GM19043 (cell line): ENCODE data around the gene ANKRD2.

Experiments used
- ATAC-seq: cut with Tn5 transposase; IDR thresholded peaks from one replicate; pipeline ENCODE4 v1.9.1; 2021; ENCODE audit warnings: low read depth; ENCODE audit not compliant: unreplicated experiment

ANKRD2 gene

DNA sequence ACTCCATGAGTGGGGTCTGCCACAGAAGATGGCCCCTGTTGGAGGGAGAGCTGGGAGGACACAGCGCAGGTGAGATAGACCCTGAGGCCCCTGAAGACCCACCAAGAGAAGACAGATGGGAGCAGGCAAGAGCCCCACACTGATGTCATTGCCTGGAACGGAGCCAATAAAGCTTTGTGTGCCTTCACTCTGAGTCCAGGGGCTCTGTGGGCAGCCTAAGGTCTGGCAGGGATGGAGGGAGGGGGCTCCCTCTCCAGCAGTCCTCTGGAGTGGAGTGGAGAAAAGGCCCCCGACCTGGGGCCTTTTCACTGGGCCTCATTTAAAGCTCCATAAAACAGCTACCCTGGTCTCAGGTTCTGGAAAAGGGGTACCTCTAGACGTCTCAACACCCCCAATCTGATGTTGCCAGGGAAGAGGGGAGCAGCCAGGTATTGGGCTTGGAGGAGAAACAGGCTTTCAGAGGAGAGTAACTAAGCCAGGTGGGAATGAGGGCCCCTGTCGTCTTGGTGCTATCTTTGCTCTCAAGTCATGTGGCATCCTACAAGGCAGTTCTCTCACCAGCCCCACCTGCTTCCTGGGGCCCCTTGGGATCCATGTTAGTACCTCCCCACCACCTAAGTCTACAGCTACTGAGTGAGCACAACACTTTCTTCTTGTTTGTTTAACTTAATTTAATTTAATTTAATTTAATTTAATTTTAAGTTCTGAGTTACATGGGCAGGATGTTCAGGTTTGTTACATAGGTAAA, 18.3 kb downstream of the ANKRD2 start:
- ATAC-seq = no peak

GRCh38 chr10:97593421-97593820, 20.8 kb downstream of the ANKRD2 start:
- no peak for ATAC-seq

DNA sequence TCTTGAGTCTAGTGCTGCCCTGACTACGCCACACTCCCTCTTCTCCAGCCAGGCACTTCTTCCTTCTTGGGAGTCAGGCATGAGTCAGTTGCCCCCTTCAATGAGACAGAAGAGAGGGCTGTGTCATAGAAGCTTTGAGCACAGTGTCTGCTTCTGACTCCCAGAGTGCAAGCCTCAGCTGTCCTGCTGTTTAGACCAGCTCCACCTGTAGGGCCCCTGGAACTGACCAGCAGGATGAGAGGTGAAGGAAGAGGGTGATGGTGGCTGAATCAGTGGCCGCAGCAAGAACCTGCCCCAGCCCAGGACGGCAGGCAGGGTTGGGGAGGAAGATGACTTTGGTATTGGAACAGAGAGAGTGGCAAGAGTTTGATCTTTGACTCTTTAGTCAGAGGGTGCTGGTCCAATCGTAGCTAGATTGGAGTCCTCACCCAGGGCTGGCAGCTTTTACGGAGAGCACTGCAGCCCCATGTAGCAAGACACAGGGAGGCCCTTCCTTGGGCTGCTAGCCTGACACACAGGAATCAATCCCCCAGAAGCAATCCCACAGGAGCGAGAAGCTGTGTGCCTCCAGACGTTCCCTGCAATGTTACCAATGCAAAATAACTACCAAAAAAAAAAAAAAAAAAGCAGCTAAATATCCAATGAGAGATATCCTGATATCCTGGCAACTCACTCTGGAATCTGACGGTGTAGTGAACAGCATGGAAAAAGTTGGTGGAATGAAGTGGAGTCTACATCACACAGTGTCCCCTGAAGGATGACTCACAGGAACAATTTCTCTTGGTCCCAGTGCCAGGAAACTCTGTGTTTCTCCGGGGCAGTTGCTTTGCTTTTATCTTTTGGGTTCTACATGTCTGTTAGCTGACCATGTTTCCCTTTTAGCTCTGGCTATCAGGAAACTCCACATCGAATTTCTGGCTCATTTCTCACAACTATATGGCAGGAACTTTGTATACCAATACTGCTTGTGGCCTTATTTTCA, 23.8 kb downstream of the ANKRD2 start:
- no peak for ATAC-seq

DNA sequence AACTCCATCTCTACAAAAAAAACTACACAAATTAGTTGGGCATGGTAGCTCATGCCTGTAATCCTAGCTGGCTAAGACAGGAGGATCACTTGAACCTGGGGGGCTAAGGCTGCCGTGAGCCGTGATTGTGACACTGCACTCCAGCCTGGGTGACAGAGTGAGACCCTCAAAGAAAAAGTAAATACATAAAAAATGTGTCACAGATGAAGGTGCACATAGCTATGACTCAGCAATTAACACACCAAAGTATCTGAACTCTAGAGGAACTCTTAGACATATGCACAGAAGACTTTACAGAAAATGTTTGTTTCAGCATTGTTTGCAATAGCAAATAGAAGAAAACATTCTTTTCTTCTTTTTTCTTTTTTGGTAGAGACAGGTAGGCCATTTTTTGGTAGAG, 25.2 kb downstream of the ANKRD2 start:
- no peak for ATAC-seq

DNA sequence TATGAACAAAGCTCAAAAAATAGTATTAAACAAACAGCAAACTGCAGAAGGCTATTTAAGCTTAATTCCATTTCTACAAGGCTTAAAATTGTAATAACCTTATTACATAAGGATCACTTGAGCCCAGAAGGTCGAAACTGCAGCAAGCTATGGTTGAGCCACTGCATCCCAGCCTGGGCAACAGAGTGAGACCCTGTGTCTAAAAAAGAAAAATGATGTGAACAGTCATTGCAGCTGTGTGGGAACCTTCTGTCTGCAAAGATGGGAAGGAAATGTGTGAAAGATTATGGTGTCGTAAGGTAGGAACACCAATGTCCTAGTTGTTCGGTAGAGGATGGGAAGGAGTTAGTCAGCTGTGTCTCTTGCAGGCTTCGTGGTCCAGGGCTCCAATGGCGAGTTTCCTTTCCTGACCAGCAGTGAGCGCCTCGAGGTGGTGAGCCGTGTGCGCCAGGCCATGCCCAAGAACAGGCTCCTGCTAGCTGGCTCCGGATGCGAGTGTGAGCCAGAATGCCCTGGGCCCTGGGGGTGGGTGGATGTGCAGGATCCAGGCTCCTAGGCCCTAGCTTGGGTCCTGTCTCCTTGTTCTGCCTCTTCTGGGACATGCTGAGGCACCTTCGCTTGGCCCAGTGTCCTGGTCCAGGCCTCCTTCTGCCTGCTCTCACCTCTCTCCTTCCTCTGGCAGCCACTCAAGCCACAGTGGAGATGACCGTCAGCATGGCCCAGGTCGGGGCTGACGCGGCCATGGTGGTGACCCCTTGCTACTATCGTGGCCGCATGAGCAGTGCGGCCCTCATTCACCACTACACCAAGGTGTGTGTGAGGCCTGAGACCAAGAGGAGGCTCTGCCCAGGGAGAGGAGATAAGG, 26.1 kb downstream of the ANKRD2 start:
- no peak for ATAC-seq

GRCh38 chr10:97599272-97599619, 26.7 kb downstream of the ANKRD2 start:
- no peak for ATAC-seq

DNA sequence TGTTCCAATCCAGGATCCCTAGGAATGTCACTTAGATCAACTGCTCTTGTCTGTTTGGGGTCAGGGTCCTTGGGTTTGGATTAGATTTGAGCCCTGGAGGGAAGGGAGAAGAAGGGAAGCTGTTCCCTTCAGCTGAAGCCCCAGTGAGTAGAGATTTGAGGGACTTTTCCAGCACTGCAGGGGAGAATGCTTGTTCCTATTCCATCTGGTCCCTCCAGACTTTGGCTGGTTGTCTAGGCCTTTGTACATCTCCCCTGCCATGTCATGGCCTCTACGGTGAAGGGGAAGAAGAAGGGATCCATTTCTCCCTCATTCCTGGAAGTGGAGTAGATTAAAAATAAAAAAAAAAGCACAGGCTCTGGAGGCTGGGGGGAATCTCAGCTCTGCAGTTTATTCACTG, 28.0 kb downstream of the ANKRD2 start:
- ATAC-seq = no peak

DNA sequence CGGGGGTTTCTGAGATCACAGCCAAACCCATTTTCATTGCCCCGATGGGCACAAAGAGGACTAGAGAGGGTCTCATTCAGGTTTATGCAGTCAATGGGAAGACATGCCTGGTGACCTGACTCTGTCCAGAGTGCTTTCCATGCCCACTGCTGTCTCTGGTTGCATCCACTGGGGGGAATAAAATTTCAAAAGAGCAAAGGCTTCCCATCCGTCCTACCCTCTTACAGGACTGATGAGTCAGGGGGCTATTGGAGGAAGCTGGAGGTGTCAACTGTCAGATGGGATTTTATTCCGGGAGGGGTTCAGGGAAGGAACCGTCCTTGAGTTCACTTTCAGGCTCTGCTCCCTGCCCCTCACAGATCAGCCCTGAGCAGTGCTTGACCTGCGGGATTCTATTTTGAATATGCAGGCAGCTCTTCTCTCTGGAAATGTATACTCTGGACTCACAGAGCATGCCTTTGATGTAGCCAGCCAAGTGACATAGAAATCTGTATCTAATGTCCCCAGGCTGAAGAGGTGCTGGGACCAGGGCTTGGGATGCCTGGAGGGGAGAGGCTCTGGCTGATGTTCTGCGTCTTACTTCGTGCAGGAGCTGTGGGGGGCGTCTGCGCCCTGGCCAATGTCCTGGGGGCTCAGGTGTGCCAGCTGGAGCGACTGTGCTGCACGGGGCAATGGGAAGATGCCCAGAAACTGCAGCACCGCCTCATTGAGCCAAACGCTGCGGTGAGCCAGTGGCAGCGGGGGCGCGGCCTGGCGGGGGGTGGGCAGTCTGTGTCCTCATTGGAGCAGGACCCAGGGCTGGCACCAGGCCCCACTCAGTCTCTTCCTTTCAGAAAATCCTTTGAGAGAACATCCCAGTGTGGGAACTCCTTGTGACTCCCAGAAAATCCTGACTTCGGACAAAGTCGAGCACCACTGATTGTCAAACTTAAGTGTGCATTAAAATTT, 29.0 kb downstream of the ANKRD2 start:
- ATAC-seq = no peak

DNA sequence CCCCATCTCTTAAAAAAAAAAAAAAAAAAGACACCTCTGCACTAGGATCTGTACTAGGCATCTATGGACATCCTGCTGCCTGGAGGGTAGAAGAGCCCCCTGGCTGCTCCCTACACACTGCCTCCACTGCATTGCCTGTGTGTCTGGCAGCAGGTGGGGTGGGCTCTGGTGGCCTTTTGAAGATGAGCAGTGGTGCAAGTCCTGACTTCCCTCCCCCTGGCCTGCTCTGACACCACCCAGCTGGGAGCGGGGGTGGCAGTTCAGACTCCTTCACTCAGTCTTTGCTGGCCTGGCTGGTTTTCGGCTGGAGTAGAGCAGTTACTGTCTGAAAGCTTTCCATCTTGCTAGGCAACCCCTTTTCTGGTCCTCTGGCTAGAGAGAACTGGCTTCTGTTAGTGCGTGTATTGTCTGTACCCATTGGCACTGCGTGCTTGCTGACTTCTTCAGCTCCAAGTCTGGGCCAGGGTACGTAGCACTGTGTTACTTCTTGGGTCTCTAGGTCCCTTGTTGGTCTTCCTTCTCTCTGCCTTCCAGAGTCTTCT, 34.6 kb downstream of the ANKRD2 start:
- no peak for ATAC-seq

- no peak for ATAC-seq
Observed at GRCh38 chr10:97608991-97609561, 36.5 kb downstream of the ANKRD2 start.

- ATAC-seq = no peak
Observed at GRCh38 chr10:97611473-97611872, 38.9 kb downstream of the ANKRD2 start.

GRCh38 chr10:97612386-97612785, 39.8 kb downstream of the ANKRD2 start:
- no peak for ATAC-seq

DNA sequence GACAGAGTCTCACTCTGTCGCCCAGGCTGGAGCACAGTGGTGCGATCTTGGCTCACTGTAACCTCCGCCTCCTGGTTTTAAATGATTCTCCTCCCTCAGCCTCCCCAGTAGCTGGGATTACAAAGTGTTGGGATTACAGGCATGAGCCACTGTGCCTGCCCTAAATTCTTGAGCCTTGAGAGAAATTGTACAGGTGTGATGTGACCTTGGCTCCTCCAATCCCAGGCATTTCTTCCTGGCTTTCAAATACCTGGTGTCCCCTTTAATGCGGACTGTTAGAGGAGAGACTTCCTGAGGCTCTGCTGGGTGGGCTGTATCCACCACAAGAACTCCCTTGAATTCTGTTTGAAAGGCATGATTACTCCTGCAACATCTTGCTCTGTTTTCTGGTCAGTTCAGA, 45.7 kb downstream of the ANKRD2 start:
- ATAC-seq = no peak

- no peak for ATAC-seq
Observed at GRCh38 chr10:97618733-97619132, 46.2 kb downstream of the ANKRD2 start.

DNA sequence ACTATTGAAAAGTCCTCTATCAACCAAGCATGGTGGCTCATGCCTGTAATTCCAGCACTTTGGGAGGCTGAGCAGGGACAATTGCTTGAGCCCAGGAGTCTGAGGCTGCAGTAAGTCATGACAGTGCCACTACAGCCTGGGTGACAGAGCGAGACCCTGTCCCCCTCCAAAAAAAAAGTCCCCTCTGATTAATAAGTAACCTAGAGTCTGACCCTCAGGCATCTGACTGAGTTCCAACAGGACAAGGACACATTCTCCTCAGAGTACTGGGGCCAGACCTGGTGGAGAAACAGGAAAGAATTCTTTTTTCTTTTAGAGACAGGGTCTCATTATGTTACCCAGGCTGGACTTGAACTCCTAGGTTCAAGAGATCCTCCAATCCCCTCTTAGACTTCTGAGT, 50.7 kb downstream of the ANKRD2 start:
- ATAC-seq = no peak

GRCh38 chr10:97627731-97628130, 55.2 kb downstream of the ANKRD2 start:
- ATAC-seq = no peak

DNA sequence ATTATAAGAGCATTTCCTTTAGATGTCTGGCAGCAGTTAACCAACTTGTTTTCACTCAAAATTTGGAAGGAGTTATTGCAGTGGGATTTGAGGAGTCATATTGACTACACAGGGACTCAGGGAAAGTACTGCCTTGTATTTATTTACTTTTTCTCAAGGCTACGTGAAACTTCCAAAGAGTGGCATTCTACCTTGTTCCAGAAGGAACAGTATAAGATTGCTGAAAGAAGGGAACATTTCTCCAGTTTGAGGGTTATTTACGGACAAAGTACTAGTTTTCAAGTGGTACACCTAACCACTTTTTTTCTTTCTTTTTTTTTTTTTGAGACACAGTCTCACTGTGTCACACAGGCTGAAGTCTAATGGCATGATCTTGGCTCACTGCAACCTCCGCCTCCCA, 55.6 kb downstream of the ANKRD2 start:
- no peak for ATAC-seq

GRCh38 chr10:97629289-97629688, 56.7 kb downstream of the ANKRD2 start:
- no peak for ATAC-seq

GRCh38 chr10:97631098-97631497, 58.5 kb downstream of the ANKRD2 start:
- ATAC-seq = no peak
